GM21619 (cell line): ENCODE data around the gene TTC33.

Experiments
- ATAC-seq: cut with Tn5 transposase; IDR thresholded peaks from one replicate; pipeline ENCODE4 v1.9.1; 2021; ENCODE audit not compliant: unreplicated experiment

TTC33 gene

DNA sequence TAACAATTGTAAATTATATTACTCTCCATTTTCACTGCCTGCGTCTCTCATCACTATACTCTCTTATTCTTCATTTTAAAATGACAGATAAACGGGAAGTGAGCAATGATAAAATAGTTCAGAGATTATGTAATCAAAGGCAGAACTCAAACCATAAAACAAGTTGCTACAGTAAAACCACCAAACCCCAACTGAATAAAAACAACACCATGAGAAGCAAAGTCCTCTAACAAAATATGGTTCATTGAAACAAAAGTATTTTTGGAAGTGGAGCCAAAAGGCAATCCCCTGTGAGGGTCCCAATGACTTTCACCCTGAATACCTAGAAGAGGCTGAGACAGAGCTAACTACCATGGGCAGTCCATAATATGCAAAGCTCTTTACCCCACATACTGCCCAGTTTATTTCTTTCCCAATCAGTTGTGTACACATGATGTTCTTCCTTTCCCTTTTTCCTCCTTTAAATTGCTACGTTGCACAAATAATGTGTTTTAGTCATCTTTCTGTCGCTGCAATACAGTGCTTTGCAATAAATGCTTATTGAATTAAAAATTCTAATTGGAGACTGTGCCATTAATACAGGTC is 140.1 kb downstream of the TTC33 start:
- ATAC-seq = no peak

DNA sequence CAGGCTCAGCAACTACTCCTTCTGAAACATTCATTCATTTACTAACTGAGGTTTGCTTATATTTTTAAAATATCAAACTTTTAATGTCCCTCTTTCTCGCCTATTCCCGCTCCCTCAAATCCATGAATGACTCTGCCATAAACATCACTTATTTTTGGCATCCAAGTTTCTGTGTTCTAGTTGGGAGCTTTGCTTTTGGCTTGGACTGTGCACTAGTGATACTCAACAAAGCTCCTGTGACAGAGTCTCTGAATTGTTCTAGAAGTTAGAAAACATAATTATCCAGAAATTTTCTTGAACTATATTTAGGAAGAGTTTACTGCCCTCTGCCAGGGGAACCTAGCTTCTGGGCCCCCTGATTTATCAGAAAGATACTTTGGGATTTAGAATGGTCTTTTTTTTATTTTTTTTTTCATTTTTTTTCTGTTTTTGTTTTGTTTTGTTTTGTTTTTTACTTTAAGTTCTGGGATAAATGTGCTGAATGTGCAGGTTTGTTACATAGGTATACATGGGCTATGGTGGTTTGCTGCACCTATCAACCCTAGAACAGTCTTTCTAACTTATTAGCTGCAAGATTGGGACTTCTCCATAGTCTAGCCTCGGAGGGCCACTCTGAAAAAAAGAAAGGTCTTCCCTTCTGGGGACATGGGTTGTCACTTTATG is 140.7 kb downstream of the TTC33 start:
- ATAC-seq = no peak

DNA sequence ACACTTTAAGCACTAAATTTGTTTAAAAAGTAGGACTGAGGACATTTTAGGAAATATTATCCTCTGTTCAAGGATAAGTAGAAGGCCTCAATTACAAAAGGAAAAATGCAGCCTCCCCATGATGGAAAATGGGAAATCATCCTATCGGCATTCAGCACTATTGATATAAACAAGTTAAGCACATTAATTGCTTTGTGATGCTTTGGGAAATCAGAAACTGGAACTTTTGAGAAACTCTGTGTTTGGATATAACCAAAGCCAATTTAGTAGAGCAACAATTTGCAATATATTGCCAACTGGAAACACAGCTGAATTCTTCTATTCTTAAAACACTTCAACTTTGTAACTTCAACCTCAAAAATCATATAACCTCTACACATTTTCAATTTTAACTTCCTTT is 141.3 kb downstream of the TTC33 start:
- ATAC-seq = no peak

DNA sequence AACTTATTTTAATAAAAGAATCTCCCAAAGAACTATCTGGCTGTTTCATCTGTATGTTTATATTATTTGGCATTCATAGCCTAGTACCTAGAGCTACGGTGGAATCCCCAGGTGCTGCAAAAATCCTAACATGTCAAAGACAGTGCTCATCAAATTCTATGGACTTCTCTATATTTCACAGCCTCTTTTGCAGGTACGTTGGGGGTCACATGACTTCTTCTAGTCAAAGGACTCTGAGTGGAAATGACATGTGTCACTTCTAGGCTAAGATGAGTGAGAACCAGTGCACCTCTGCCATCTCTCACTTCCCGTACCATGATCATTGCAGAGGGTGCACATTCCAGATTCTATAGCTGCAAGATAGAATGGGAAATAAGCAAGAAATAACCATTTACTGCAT is 148.6 kb downstream of the TTC33 start:
- no peak for ATAC-seq

DNA sequence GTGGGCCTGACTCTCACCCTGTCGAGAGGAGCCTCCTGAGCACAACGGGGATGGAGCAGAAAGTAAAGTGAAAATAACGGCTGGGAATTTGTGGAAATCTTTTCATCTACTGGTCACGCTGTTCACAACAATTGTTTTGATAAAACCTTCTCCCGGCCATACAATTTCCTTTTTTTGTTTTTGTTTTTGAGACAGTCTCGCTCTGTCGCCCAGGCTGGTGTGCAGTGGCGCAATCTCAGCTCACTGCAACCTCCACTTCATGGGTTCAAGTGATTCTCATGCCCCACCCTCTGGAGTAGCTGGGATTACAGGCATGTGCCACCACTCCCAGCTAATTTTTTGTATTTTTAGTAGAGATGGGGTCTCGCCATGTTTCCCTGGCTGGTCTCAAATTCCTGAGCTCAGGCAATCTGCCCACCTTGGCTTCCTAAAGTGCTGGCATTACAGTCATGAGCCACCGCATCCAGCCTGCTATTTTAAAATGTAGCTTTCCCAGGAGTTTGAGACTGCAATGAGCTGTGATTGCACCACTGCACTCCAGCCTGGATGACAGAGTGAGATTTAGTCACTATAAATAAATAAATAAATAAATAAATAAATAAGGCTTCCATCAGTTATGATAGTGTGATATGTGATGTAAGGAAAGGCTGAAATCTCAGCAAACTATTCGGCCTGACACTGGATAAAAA is 149.5 kb downstream of the TTC33 start:
- no peak for ATAC-seq

DNA sequence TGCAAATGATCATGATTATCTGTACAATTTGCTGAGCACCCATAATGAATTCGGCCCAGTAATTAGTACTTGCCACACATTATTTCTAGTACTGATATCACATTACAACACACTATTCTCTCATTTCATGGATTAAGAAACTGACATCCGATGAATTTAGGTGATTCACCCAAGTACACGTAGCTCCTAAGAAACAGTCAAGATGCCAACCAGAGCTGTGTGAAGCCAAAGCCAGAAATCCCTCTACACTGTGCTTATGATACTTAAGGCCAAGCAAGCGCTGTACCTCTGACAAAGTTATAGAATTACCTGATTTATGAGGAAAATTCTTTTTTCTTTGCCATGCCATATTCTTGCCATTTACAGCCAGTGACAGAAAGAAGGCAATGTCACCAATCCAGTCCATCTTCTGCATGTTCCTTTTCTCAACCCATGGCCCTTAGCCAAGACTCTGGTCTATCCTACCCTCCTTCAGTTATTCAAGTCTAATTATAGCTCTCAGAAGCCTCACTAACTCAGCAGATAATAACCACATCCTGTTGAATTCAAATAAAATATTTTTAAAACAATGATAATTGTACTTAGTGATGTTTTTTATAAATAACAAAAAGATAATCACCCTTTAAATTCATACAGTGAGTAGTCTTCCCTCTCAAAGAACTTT is 150.3 kb downstream of the TTC33 start:
- no peak for ATAC-seq

DNA sequence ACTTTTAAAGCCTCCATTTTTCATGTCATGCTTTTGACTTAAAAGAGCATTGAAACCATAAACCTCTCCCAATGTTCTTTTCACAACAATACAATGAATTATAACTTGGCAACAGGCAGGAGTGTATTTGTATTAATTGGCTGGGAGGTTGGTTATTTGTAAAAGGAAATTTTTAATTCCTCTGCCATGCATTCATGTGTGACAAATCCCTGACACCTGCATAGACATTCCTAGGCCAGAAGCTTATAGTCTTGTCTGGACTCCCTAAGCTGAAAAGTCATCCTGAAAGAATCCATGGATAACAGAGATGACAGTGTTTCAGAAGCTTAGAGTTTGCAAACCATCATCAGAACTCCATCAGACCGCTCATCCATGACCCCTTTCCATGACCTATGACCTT is 152.4 kb downstream of the TTC33 start:
- no peak for ATAC-seq

DNA sequence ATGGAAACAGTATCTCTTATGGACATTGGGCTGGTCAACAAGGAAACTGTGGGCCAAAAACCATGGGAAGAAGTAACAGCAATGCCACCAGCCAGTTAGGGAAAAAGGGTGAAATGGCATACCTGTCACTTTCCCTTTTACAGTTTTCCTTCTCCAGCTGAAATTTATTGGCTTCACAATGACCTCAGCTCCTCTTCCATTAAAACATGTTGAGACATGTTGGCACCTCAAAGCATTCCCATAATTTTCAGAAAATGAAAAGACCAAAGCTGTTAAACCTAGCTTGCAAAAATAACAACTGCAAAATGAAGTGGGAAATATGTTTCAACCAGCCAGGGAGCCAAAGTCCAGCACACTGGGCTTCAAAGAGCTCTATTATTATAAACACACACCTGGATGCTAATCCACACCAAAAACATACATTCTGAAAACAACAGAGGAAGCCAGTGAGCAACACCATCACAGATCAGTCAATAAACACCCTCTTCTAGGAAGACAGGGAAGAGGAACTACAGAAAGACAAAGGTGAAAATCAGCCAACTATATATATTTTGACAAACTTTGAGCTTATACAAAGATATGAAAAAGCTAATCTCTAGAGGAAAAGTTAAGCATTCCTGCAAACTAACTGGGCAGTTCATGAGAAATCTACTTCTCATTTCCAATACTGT is 154.4 kb downstream of the TTC33 start:
- no peak for ATAC-seq

DNA sequence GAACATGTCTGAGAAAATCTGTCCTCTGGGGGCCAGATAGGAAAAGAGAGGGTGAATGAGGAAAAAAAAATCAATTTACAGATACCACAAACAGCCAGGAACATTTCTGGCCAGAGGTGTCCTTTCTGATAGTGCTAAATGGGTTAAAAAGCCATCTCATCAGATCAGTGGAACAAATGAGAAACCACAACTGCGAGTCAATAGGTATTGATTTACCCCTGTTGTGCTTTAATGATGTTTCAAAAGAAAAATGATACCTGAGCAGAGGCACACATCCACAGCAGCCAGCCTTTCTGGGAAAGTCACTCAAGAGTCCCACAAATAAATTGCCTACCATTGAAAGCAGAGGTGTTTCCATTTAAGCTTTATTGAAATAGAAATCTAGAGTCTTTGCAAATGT is 155.4 kb downstream of the TTC33 start:
- ATAC-seq = no peak

DNA sequence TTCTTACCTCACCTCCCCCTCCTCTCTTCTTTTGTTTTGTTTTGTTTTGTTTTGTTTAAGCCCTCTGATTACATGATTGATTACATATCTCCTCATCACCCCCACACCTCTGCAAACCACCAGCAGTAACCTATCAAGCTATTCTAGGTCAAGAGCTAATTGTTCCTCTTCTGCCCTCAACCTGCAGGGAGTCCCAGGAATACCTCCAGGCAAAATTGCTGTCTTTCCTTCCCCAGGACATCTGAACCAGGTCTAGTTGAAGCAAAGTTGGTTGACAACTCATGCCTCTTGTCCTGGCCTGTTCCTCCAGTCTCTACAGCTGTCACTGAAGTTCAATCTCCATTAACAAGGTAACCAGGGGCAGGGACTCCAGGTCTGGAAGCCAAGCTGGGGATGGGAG is 156.1 kb downstream of the TTC33 start:
- no peak for ATAC-seq

DNA sequence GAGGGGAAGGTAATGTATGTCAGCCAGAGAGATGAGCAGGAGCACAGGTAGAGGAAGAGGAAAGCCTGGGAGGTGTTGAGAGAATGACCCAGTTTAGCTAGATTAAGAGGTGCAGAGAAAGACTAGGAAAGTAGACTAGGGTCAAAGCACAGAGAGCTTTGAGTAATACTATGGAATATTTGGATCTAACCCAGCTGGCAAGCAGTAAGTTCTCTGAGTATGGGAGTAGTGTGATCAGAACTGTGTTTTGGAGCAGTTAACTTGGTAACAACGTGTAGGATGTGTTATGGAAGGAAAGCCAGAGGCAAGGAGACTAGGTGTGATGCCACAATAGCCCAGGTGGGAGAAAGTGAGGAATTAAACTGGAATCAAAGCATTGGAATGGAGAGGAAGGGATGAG is 160.9 kb downstream of the TTC33 start:
- ATAC-seq = no peak

DNA sequence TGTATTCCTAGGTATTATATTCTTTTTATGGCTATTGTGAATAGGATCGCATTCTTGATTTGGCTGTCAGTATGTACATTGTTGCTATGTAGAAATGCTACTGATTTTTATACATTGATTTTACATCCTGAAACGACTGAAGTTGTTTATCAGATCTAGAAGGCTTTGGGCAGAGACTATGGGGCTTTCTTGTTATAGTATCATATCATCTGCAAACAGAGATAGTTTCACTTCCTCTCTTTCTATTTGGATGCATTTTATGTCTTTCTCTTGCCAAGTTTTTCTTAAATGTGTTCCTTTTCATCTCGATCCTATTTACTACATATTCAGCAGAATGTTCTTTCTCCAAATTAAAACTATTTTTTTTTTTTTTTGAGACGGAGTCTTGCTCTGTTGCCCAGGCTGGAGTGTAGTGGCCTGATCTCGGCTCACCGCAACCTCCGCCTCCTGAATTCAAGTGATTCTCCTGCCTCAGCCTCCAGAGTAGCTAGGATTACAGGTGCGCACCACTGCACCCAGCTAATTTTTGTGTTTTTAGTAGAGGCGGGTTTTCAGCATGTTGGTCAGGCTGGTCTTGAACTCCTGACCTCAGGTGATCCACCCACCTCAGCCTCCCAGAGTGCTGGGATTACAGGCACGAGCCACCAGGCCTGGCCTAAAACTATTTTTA is 163.9 kb downstream of the TTC33 start:
- peak; percentile 90 for ATAC-seq

DNA sequence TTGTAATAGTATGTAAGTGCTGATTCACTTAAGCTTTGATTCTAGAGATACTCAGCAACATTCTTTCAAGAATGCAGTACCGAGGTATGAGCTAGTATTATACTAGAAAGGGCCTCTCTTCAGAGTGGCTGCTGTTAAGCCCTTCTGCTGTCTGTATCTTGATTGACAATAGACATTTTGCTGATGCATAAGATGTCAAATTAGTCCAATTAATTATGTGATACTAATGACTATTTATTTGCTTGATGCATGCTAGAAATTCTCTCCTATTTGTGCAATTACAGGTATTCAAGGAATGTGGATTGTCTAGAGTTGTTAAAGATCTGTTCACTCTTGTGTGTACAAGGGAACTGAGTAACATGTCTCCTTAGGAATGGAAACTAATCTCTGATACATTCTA is 168.4 kb downstream of the TTC33 start:
- no peak for ATAC-seq

DNA sequence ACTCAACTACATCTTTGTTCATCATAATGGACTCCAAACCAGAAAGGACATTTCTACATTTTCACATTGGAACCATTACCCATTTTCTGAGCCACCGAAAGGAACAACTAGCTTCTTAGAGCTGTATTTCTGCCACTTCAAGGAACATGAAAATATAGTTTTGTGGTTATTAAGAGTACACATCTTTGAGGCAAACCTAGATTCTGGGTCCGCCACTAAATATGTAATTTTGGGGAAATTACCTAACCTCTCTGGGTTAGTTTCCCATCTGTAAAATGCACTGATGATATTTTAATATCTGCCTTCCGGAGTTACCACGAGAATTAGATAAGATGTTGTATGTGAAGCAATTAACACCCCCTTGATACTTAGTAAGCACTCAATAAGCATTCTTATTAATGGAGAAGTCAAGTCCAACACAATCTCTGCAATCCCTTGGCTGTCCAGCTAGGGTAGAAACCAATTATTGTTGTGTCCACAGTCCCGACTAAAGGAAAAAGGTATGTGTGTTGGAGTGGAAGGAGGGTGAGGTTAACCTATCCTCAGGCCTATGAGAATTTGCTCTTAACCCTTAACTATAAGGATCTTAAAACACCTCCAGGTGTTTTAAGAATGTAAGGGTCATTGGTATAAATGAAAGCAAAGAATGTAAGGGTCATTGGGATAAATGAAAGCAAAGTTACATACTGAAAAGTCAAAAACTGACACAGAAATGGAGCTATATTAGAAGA is 170.1 kb downstream of the TTC33 start:
- no peak for ATAC-seq

DNA sequence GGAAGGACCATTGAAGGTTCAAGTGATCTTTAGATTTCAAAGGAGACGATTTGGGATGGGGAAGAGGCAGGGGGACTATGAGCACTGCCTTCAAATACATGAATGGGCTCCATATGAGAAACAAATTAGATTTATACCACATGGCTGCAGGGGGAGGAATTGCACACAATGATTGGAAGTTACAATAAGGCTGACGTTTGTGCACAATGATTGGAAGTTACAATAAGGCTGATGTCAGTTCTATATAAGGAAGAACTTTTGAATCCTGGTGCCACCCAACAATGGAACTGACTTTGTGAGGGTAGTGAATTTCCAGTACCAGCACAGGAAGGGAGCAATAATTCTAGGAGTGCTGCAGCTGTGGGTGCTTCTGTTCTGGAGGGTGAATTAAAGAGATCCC is 171.7 kb downstream of the TTC33 start:
- no peak for ATAC-seq

DNA sequence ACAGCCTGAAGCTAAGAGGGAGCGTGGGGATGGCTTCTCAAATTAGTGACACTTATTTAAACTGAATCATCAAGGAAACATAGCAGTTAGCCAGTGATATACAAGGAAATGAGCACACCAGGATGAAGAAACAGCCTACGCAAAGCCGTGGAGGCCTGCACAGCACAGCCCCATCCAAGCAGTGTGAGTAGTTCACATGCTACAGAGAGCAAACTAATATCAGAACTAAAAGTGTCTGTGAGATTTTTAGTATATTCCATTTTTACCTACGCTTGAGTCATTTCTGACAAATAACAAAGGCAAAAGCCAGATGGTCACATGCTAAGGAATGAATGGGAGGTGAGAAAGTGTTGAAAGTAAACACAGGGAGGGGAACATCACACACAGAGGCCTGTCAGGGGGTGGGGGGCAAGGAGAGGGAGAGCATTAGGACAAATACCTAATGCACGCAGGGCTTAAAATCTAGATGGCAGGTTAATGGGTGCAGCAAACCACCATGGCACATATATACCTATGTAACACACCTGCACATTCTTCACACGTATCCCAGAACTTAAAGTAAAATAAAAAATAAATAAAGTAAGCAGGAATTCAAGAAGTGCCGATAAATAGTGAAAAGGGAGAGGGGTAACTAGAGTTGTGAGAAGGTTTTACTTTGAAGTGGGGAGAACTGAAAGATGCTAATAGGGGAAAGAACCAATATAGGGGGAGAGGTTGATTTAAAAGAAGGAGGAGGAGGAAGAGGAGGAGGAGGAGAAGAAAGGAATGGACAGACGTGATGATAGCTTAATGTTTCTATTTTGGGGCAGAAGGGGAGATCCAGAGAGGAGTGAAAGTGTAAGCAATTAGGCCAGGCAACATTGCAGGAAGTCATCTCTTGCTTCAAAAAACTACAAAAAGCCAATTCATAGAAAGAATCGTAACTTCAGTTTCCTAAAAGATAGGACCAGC is 177.0 kb downstream of the TTC33 start:
- ATAC-seq = peak; percentile 95

DNA sequence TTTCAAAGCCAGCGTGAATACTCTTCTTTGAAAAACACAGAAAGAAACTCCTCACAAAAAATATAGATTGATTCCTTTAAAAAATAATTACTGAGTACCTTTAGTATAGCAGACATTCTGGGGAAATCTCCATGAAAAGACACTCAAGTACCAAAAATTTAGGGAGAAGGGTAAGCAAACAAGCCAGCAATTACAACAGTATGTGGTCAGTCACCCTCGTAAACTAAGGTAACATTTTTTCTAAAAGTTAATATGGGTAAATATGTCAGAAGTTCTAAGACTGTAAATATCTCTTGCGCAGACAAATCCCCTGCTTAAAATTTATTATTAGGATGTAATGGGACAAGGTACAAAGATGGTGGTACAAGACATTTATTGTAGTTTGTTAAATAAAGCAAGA is 178.0 kb downstream of the TTC33 start:
- no peak for ATAC-seq

DNA sequence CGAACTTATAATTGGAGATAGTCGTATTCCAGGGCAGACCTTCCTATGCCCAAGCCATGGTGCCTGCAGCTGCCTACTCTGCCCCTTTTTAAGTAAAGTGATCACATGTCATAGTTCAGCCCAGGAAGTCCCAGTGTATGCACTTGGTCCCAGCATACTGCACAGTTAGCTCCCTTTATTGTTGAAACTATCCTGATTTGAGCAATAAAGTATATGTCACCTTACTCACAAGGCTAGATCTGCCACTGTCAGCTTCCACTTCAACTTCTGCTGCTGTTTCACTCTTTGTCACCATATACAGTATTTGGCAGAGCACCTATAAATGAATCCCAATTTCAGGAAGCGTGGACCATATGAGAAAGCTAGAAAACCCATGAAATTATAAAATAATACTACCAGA is 179.8 kb downstream of the TTC33 start:
- no peak for ATAC-seq

DNA sequence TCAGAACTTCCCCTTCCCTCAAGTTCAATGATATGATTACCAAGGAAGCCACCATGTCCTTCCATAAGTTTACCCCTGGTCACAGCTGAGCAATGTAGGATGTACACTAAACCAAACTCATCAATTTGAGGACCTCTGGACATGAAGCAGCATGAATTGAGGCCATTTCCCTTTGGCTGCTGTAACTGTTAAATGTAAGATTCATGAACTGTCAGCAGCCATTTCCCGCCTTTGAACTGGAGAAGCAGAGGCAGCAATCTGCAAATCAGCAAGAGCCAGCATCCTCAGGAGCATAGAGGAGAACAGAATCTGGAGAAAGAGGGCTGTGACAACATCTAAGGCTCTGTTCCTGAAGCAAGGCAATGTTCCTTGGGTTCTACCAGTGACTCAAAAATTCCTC is 180.3 kb downstream of the TTC33 start:
- no peak for ATAC-seq
